HG02642 (cell line): ENCODE measurements around the gene STH.

ENCODE experiments used
- ATAC-seq: cut with Tn5 transposase; IDR thresholded peaks from one replicate; pipeline ENCODE4 v1.9.1; 2021; ENCODE audit warnings: mild to moderate bottlenecking; ENCODE audit not compliant: unreplicated experiment, poor library complexity

STH gene

GRCh38 chr17:46038937-46039336 is 39.9 kb downstream of the STH start:
- no peak for ATAC-seq

GRCh38 chr17:46039592-46040186 is 40.6 kb downstream of the STH start:
- ATAC-seq = no peak

GRCh38 chr17:46042246-46042645 is 43.2 kb downstream of the STH start:
- ATAC-seq = no peak

GRCh38 chr17:46042925-46043324 is 43.9 kb downstream of the STH start:
- ATAC-seq = no peak

DNA sequence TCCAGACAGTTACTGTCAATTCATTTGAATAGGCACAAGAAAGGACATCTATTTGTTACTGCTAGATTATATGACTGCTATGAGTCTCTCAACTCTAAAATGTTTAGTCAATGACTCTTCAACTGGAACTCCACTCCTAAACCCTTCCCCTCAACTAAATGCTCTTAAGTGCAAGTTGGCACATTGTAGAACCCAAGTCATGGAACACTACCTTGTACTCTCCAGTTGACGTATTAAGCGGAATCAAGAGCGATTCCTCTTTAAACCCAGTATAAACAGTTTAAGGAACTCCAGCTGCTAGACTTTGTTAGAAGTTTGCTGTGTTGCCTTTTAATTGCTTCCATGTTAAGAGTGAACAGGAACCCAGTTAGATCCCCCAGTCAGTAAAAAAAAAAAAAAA is 44.6 kb downstream of the STH start:
- no peak for ATAC-seq

- no peak for ATAC-seq
These were observed 45.4 kb downstream of the STH start for GRCh38 chr17:46044286-46044928.

- ATAC-seq = no peak
These were observed 45.9 kb downstream of the STH start for GRCh38 chr17:46044989-46045388.

DNA sequence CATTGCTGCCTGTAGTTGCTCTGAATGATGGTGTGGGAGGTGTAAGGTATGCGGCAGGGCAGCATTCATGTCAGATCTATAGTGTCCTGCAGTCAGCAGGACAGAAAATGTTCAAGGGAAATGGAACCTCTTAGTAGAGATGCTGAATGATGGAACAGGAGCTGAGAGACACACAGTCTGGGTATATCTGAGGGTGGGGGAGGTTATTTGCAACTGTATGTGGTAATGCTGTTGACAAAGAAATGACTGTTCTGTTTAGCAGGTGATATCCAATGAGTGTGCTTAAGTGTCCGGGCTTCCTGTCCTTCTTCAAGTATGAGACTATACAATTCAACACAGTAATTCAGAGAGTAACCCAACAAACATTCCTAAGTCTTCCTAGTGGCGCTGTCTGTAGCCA is 46.6 kb downstream of the STH start:
- ATAC-seq = no peak

GRCh38 chr17:46046957-46047356 is 47.9 kb downstream of the STH start:
- ATAC-seq = no peak

GRCh38 chr17:46047398-46047797 is 48.3 kb downstream of the STH start:
- no peak for ATAC-seq

- no peak for ATAC-seq
These were observed 48.8 kb downstream of the STH start for GRCh38 chr17:46047856-46048255.
